ENCODE data around the gene PRXL2B. TPM values are rescaled to one million over a fixed set of nuclear protein-coding genes. Genes with fewer than 3 reads are reported as not detected.
A peak's percentile ranks its signal among the peaks of the same experiment; 100 is the strongest.

The PRXL2B gene
- total RNA-seq, 1 experiment from 2014 or later = 40.7 TPM

DNA sequence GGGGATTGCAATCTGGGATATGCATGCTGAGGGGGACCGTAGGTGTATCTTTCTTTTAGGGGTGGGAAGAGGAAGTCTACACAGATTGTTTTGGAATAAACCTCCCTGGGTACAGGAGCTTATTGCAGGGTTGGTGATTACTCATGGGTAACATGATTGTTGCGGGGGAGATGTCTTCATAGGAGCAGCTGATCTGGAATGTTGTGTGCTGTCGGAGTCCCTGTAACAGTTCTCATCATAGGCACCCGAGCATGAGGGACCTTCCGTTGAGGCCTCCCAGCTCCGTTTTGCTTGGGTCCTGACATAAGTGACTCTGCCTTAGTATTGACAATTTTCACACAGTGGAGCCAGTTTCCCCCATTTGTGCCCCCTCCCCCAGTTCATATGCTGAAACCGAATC is 4.2 kb upstream of the PRXL2B start:
- Histone ChIP-seq H4K8ac (replicated peaks; ENCODE audit: insufficient read length, low read depth, low read length) (no peak overlapping the region), H4K91ac (ENCODE audit: insufficient read length, low read depth, low read length) (no peak overlapping the region)

More for the DNA sequence above, 4.2 kb upstream of the PRXL2B start:
- TF ChIP-seq, protein P1, sequence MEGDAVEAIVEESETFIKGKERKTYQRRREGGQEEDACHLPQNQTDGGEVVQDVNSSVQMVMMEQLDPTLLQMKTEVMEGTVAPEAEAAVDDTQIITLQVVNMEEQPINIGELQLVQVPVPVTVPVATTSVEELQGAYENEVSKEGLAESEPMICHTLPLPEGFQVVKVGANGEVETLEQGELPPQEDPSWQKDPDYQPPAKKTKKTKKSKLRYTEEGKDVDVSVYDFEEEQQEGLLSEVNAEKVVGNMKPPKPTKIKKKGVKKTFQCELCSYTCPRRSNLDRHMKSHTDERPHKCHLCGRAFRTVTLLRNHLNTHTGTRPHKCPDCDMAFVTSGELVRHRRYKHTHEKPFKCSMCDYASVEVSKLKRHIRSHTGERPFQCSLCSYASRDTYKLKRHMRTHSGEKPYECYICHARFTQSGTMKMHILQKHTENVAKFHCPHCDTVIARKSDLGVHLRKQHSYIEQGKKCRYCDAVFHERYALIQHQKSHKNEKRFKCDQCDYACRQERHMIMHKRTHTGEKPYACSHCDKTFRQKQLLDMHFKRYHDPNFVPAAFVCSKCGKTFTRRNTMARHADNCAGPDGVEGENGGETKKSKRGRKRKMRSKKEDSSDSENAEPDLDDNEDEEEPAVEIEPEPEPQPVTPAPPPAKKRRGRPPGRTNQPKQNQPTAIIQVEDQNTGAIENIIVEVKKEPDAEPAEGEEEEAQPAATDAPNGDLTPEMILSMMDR (conservative IDR thresholded peaks at IDR 0.05) = no peak
- DNase-seq = no peak
- Histone ChIP-seq H3K27me3 (ENCODE audit: insufficient read depth, low read length) (no peaks in the 10 kb centered on the region), H2AK5ac (ENCODE audit: insufficient read length, low read length) (no peak overlapping the region), H4K20me1 (ENCODE audit: control insufficient read depth, insufficient read depth, insufficient read length) (no peaks in the 10 kb centered on the region), H3K18ac (ENCODE audit: insufficient read length, low read depth, low read length) (no peak overlapping the region), H2BK15ac (ENCODE audit: low read depth, low read length) (no peak overlapping the region), H2BK5ac (ENCODE audit: insufficient read length, low read length) (no peak overlapping the region), H3K4me1 (ENCODE audit: insufficient read depth, low read length) (no peaks in the 10 kb centered on the region; the same call in 1 of the 2 replicates), H3T11ph (ENCODE audit: low read length) (no peak overlapping the region), H3K4me2 (ENCODE audit: insufficient read depth, insufficient read length, low read length) (no peak overlapping the region), H3K4ac (ENCODE audit: low read depth, low read length) (no peak overlapping the region), H2BK12ac (ENCODE audit: insufficient read length, low read depth, low read length) (no peak overlapping the region), H3K79me2 (ENCODE audit: insufficient read depth, low read length) (no peaks in the 10 kb centered on the region), H3K23ac (ENCODE audit: insufficient read length, low read depth, low read length) (no peak overlapping the region), H3K27ac (ENCODE audit: insufficient read length, low read depth, low read length) (no peak overlapping the region), H3K14ac (ENCODE audit: insufficient read depth, low read length) (no peak overlapping the region), H4K5ac (ENCODE audit: insufficient read length, low read depth, low read length) (no peak overlapping the region), H2BK120ac (ENCODE audit: low read depth, low read length, poor library complexity, severe bottlenecking) (no peak overlapping the region), H3K56ac (ENCODE audit: insufficient read length, low read depth, low read length) (no peak overlapping the region), H3K23me2 (ENCODE audit: insufficient read length, low read depth, low read length, poor library complexity, severe bottlenecking) (peaks cover 8% of the 10 kb centered on the region), H3K9ac (ENCODE audit: extremely low read depth, insufficient read length, low read length) (no peak overlapping the region), H3K79me1 (ENCODE audit: insufficient read depth, low read depth, low read length, poor library complexity, severe bottlenecking) (no peaks in the 10 kb centered on the region), H2BK20ac (ENCODE audit: low read depth, low read length, poor library complexity, severe bottlenecking) (no peak overlapping the region), H3K9me3 (ENCODE audit: control insufficient read depth, low read depth, low read length) (no peaks in the 10 kb centered on the region), H2AFZ (ENCODE audit: low read length) (no peak overlapping the region)
- H3K9me3 Mint-ChIP-seq = 0 out of 5 replicates have a peak, but pooled peaks cover 0 to 3% of the 10 kb centered on the region in 2 experiments
- H3K27me3 Mint-ChIP-seq (ENCODE audit: low read depth) = peaks cover 6% of the 10 kb centered on the region
- H3K36me3 Mint-ChIP-seq (ENCODE audit: insufficient read depth in 1 of 3, low read depth in 3 of 3) = no peaks in the 10 kb centered on the region; a peak in 1 of 7 replicates
- peaks cover 23 to 29% of the 10 kb centered on the region in 2 experiments for H3K4me1 Mint-ChIP-seq
- WGBS (ENCODE audit: extremely low coverage, insufficient read length, low lambda C conversion rate) = no CpG with 5 or more reads among the region's 7 CpGs
- H3K4me3 Mint-ChIP-seq = peak overlapping the region in 1 of 2 experiments; percentile 1; a peak in 1 of 5 replicates
- H3K27ac Mint-ChIP-seq = no peak overlapping the region; a peak in 1 of 7 replicates
